ENCODE results near the gene CTPS1.
A peak's percentile ranks its signal among the peaks of the same experiment; 100 is the strongest.

CTPS1 gene

GRCh38 chr1:41003127-41003639 lies 23.7 kb downstream of the CTPS1 start:
- DNase-seq: no peak

- peak; percentile 34 for DNase-seq
Observed at GRCh38 chr1:41003640-41004220, 24.2 kb downstream of the CTPS1 start.

GRCh38 chr1:41005876-41006275 lies 26.4 kb downstream of the CTPS1 start:
- DNase-seq: no peak

GRCh38 chr1:41006942-41007865 lies 27.7 kb downstream of the CTPS1 start:
- DNase-seq: no peak

- DNase-seq: no peak
Observed at GRCh38 chr1:41009466-41009865, 30.0 kb downstream of the CTPS1 start.

- DNase-seq: no peak
Observed at GRCh38 chr1:41010345-41010744, 30.8 kb downstream of the CTPS1 start.

GRCh38 chr1:41013024-41013423 lies 33.5 kb downstream of the CTPS1 start:
- no peak for DNase-seq

GRCh38 chr1:41013796-41014195 lies 34.3 kb downstream of the CTPS1 start:
- DNase-seq: no peak

- DNase-seq: no peak
Observed at GRCh38 chr1:41014871-41015270, 35.4 kb downstream of the CTPS1 start.

GRCh38 chr1:41015281-41015896 lies 35.9 kb downstream of the CTPS1 start:
- no peak for DNase-seq

- no peak for DNase-seq
Observed at GRCh38 chr1:41015897-41016470, 36.5 kb downstream of the CTPS1 start.

- no peak for DNase-seq
Observed at GRCh38 chr1:41017141-41018017, 37.9 kb downstream of the CTPS1 start.

GRCh38 chr1:41018018-41018410 lies 38.5 kb downstream of the CTPS1 start:
- no peak for DNase-seq

- no peak for DNase-seq
Observed at GRCh38 chr1:41019353-41019745, 39.9 kb downstream of the CTPS1 start.

GRCh38 chr1:41020109-41020576 lies 40.6 kb downstream of the CTPS1 start:
- no peak for DNase-seq

GRCh38 chr1:41020654-41021053 lies 41.2 kb downstream of the CTPS1 start:
- DNase-seq: no peak

- no peak for DNase-seq
Observed at GRCh38 chr1:41021526-41022308, 42.2 kb downstream of the CTPS1 start, which contains the start of gene SLFNL1. Gene SLFNL1, minus strand, starts transcription at chr1:41021725. Its CDS starts 1,065 bp downstream, at chr1:41020660.

- no peak for DNase-seq
Observed at GRCh38 chr1:41022424-41022823, 42.9 kb downstream of the CTPS1 start.

GRCh38 chr1:41023279-41023990 lies 43.9 kb downstream of the CTPS1 start:
- DNase-seq: no peak

- no peak for DNase-seq
Observed at GRCh38 chr1:41024953-41025352, 45.5 kb downstream of the CTPS1 start.

Data from NCI-H1105 treated with DMSO at 0.1 percent for 48 hours (cell line).